Coronary artery (tissue), 2 donors: ENCODE data around the gene VSTM2B.
"Not testable (repeated sequence)": the region's sequence is repeated elsewhere in the genome, so short reads cannot be mapped to it uniquely, and the experiment has no call there.

ENCODE experiments used
- DNase-seq: peaks from one replicate; pipeline ENCODE4 v3.0.0-alpha.2; 2017; ENCODE audit warnings: low spot score
- H3K27ac ChIP-seq, 2 donors: fragments of 200-600 bp; sonication (generic); one replicate each; pipeline ENCODE4 v1.5.1; 2016 to 2019
- H3K4me3 ChIP-seq: fragments of 200-600 bp; sonication (generic); 2 replicates; pipeline ENCODE4 v1.5.1; 2016; ENCODE audit warnings: mild to moderate bottlenecking, moderate library complexity
- CTCF ChIP-seq: fragments of 200-600 bp; sonication (generic); IDR thresholded peaks from one replicate; pipeline ENCODE4 v1.5.1; 2019; ENCODE audit warnings: antibody characterized with exemption

Gene VSTM2B

GRCh38 chr19:29551774-29552173 lies 26.0 kb downstream of the VSTM2B start:
- Histone ChIP-seq H3K27ac (no peak overlapping the region), H3K4me3 (no peak overlapping the region)
- no peak for TF ChIP-seq CTCF
- peak; percentile 58 for DNase-seq

- no peak for TF ChIP-seq CTCF
- DNase-seq: peak; percentile 55
These were observed 26.9 kb downstream of the VSTM2B start for GRCh38 chr19:29552454-29553280.

DNA sequence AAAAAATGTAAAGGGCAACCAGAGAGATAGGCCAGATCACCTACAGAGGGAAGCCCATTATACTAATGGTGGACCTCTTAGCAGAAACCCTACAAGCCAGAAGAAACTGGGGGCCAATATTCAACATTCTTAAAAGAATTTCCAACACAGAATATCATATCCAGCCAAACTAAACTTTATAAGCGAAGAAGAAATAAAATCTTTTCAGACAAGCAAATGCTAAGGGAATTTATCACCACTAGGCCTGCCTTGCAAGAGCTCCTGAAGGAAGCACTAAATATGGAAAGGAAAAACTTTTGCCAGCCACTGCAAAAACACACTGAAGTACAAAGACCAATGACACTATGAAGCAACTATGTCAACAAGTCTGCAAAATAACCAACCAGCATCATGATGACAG lies 28.4 kb downstream of the VSTM2B start:
- H3K27ac ChIP-seq: no peak overlapping the region

More at GRCh38 chr19:29552454-29553280, 26.9 kb downstream of the VSTM2B start:
- Histone ChIP-seq H3K27ac (no peak overlapping the region), H3K4me3 (no peak overlapping the region)

DNA sequence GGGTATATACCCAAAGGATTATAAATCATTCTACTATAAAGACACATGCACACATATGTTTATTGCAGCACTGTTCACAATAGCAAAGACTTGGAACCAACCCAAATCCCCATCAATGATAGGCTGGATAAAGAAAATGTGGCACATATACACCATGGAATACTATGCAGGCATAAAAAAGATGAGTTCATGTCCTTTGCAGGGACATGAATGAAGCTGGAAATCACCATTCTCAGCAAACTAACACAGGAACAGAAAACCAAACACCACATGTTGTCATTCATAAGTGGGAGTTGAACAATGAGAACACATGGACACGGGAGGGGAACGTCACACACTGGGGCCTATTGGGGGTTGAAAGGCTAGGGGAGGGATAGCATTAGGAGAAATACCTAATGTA lies 33.3 kb downstream of the VSTM2B start:
- not testable (repeated sequence) for H3K27ac ChIP-seq, H3K4me3 ChIP-seq, DNase-seq

More for the DNA sequence above, 28.4 kb downstream of the VSTM2B start:
- no peak for DNase-seq
- TF ChIP-seq CTCF: no peak
- H3K4me3 ChIP-seq: no peak overlapping the region

DNA sequence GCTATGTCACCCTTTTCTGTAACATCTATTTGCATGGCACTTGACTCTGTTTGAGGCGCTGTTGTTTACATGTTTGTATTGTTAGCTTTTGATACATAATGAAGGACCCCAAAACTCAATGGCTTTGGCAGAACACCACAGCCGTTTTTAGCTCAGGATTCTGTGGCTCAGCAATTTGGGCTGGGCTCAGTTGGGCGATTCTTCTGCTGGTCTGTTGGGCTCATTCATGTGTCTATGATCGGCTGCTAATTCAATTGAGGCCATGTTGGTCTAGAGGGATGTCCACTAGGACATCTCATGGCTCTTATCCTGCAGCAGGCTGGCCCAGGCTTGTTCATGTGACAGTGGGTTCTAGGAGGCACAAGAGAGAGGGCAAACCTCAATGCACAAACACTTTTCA lies 33.9 kb downstream of the VSTM2B start:
- H3K27ac ChIP-seq: no peak overlapping the region
- TF ChIP-seq CTCF: no peak
- H3K4me3 ChIP-seq: no peak overlapping the region
- DNase-seq: peak; percentile 46

- TF ChIP-seq CTCF: no peak
- H3K27ac ChIP-seq: no peak overlapping the region
- peak; percentile 38 for DNase-seq
- H3K4me3 ChIP-seq: no peak overlapping the region
These were observed 34.7 kb downstream of the VSTM2B start for GRCh38 chr19:29560313-29561075.

DNA sequence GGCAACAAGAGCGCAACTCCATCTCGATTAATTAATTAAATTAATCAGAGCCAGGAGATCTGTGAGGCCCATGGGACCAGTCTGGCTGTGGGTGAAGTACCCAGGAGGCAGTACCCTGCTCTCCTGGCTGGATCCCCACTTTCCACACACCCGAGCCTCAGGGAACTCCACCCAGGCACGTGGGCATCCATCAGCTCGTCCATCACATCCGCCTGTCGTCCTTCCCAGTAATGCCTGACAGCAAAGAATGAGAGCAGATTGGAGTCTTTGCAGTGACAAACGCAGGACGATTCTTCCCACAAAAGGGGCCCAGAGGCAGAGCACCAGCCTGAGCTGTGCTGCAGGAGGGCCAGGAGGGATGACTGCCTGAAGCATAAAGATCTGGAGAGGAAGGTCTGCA lies 35.8 kb downstream of the VSTM2B start:
- DNase-seq: peak; percentile 36
- H3K4me3 ChIP-seq: no peak overlapping the region
- H3K27ac ChIP-seq: no peak overlapping the region
- no peak for TF ChIP-seq CTCF
